ENCODE results near the gene CST9. TPM values are rescaled to one million over a fixed set of nuclear protein-coding genes. Genes with fewer than 3 reads are reported as not detected.

CST9 gene
- total RNA-seq, 1 donor from 2014 or later: not detected

- H3K4me1 Mint-ChIP-seq: peaks cover 10% of the 10 kb centered on the region
- ChIA-PET POLR2A (no interaction called here), CTCF (no interaction called here)
- ATAC-seq (ENCODE audit: low read depth) (no peak), DNase-seq (no peak)
- no peaks in the 10 kb centered on the region for H3K36me3 Mint-ChIP-seq (ENCODE audit: low read depth)
- H3K9me3 Mint-ChIP-seq: no peaks in the 10 kb centered on the region
- intact Hi-C loops (cut with micrococcal nuclease): no loop called here
- no peak for TF ChIP-seq CTCF (IDR thresholded peaks at IDR 0.05)
- peaks cover 20% of the 10 kb centered on the region for H3K27me3 Mint-ChIP-seq
- H3K27ac Mint-ChIP-seq: no peak overlapping the region
- no peak overlapping the region for H3K4me3 Mint-ChIP-seq
Observed at GRCh38 chr20:23640671-23641667, 35.3 kb upstream of the CST9 start.

GRCh38 chr20:23640018-23640601, 34.4 kb upstream of the CST9 start:
- intact Hi-C loops (cut with micrococcal nuclease): no loop called here
- TF ChIP-seq CTCF (IDR thresholded peaks at IDR 0.05): no peak
- CTCF ChIA-PET: no interaction called here
- Mint-ChIP-seq H3K36me3 (ENCODE audit: low read depth) (no peaks in the 10 kb centered on the region), H3K27ac (no peak overlapping the region), H3K4me3 (no peak overlapping the region), H3K4me1 (peaks cover 10% of the 10 kb centered on the region), H3K9me3 (no peaks in the 10 kb centered on the region), H3K27me3 (peaks cover 22% of the 10 kb centered on the region)
- DNase-seq: no peak
- POLR2A ChIA-PET: no interaction called here
- ATAC-seq (ENCODE audit: low read depth): no peak

- ChIA-PET CTCF (no interaction called here), POLR2A (no interaction called here)
- peaks cover 10% of the 10 kb centered on the region for H3K4me1 Mint-ChIP-seq
- no peak for ATAC-seq (ENCODE audit: low read depth)
- no peaks in the 10 kb centered on the region for H3K36me3 Mint-ChIP-seq (ENCODE audit: low read depth)
- H3K27ac Mint-ChIP-seq: no peak overlapping the region
- H3K27me3 Mint-ChIP-seq: peaks cover 22% of the 10 kb centered on the region
- no peak for TF ChIP-seq CTCF (IDR thresholded peaks at IDR 0.05)
- DNase-seq: no peak
- intact Hi-C loops (cut with micrococcal nuclease): no loop called here
- no peaks in the 10 kb centered on the region for H3K9me3 Mint-ChIP-seq
- H3K4me3 Mint-ChIP-seq: no peak overlapping the region
Observed at GRCh38 chr20:23639490-23639958, 33.8 kb upstream of the CST9 start.

GRCh38 chr20:23638309-23638708, 32.6 kb upstream of the CST9 start:
- ChIA-PET CTCF (no interaction called here), POLR2A (no interaction called here)
- intact Hi-C loops (cut with micrococcal nuclease): no loop called here
- Mint-ChIP-seq H3K4me3 (no peak overlapping the region), H3K27ac (no peak overlapping the region), H3K9me3 (no peaks in the 10 kb centered on the region), H3K4me1 (peaks cover 8% of the 10 kb centered on the region), H3K27me3 (peaks cover 22% of the 10 kb centered on the region), H3K36me3 (ENCODE audit: low read depth) (no peaks in the 10 kb centered on the region)
- no peak for DNase-seq
- no peak for ATAC-seq (ENCODE audit: low read depth)
- TF ChIP-seq CTCF (IDR thresholded peaks at IDR 0.05): no peak
